HL-60 (cell line): ENCODE data around the gene ADAM33.

ENCODE experiments used
- DNase-seq, 2 experiments: peaks; one replicate each; pipeline ENCODE4 v3.0.0-alpha.2; 2010 to 2020; ENCODE audit warnings: low read depth in 1 of 2, low spot score in 1 of 2
- H3K27ac ChIP-seq: fragments of 250-450 bp; sonication (Bioruptor Pico); replicated peaks from 2 replicates; pipeline ENCODE4 v1.5.1; 2020; ENCODE audit warnings: mild to moderate bottlenecking, moderate library complexity
- H3K27me3 ChIP-seq: fragments of 250-450 bp; sonication (Bioruptor Pico); 2 replicates; pipeline ENCODE4 v1.5.1; 2021; ENCODE audit warnings: mild to moderate bottlenecking, moderate library complexity; ENCODE audit not compliant: insufficient read depth, poor library complexity, severe bottlenecking
- H3K4me3 ChIP-seq: replicated peaks from 2 replicates; pipeline ENCODE4 v1.5.1; 2011; ENCODE audit warnings: mild to moderate bottlenecking, control low read depth, low read length; ENCODE audit not compliant: insufficient read depth
- CTCF ChIP-seq: IDR thresholded peaks from one replicate; pipeline ENCODE4 v1.5.1; 2011; ENCODE audit warnings: low read length, control low read depth, inconsistent platforms; ENCODE audit not compliant: insufficient read depth
- GABPA ChIP-seq: IDR thresholded peaks from 2 replicates; pipeline ENCODE4 v1.6.1; 2012; ENCODE audit warnings: low read depth
- POLR2AphosphoS5 ChIP-seq: IDR thresholded peaks from 2 replicates; pipeline ENCODE4 v1.6.1; 2012; ENCODE audit warnings: low read depth
- REST ChIP-seq: IDR thresholded peaks from 2 replicates; pipeline ENCODE4 v1.6.1; 2012; ENCODE audit warnings: low read depth; ENCODE audit not compliant: insufficient replicate concordance
- SPI1 ChIP-seq: IDR thresholded peaks from 2 replicates; pipeline ENCODE4 v1.6.1; 2012; ENCODE audit warnings: low read depth, mild to moderate bottlenecking, borderline replicate concordance

ADAM33 gene

GRCh38 chr20:3729378-3729777, 47.6 kb upstream of the ADAM33 start:
- H3K4me3 ChIP-seq: no peak overlapping the region
- no peak for TF ChIP-seq SPI1
- DNase-seq: no peak
- H3K27me3 ChIP-seq: peaks cover 28% of the 10 kb centered on the region
- H3K27ac ChIP-seq: no peak overlapping the region

GRCh38 chr20:3728876-3729275, 47.1 kb upstream of the ADAM33 start:
- Histone ChIP-seq H3K27ac (no peak overlapping the region), H3K27me3 (peaks cover 28% of the 10 kb centered on the region), H3K4me3 (no peak overlapping the region)
- no peak for DNase-seq
- TF ChIP-seq REST (no peak), POLR2AphosphoS5 (no peak), CTCF (no peak), SPI1 (no peak), GABPA (no peak)

GRCh38 chr20:3728354-3728753, 46.5 kb upstream of the ADAM33 start:
- Histone ChIP-seq H3K27me3 (peaks cover 25% of the 10 kb centered on the region), H3K27ac (no peak overlapping the region), H3K4me3 (no peak overlapping the region)
- TF ChIP-seq GABPA (no peak), CTCF (no peak), POLR2AphosphoS5 (no peak), SPI1 (no peak), REST (no peak)
- DNase-seq: no peak

- TF ChIP-seq CTCF (no peak), GABPA (no peak), REST (no peak)
- no peak for DNase-seq
- Histone ChIP-seq H3K27ac (no peak overlapping the region), H3K4me3 (no peak overlapping the region), H3K27me3 (peaks cover 17% of the 10 kb centered on the region)
Measured at GRCh38 chr20:3727401-3728021, 45.7 kb upstream of the ADAM33 start.
